Testis (tissue), 2 donors: ENCODE results near the gene MOV10.

ENCODE experiments used
- POLR2A ChIP-seq: fragments of 450-650 bp; IDR thresholded peaks from one replicate; pipeline ENCODE4 v1.6.1; 2017; ENCODE audit warnings: antibody characterized with exemption, mild to moderate bottlenecking, moderate library complexity
- TF ChIP-seq, protein P1 (sequence below), 3 experiments: fragments of 450-650 bp in 2 of 3; fragments of 200-600 bp in 1 of 3; sonication (generic) in 1 of 3; IDR thresholded peaks; one replicate each; pipeline ENCODE4 v1.5.1; 2016 to 2019; ENCODE audit warnings: antibody characterized with exemption in 3 of 3, mild to moderate bottlenecking in 2 of 3, moderate library complexity in 1 of 3

DNA sequence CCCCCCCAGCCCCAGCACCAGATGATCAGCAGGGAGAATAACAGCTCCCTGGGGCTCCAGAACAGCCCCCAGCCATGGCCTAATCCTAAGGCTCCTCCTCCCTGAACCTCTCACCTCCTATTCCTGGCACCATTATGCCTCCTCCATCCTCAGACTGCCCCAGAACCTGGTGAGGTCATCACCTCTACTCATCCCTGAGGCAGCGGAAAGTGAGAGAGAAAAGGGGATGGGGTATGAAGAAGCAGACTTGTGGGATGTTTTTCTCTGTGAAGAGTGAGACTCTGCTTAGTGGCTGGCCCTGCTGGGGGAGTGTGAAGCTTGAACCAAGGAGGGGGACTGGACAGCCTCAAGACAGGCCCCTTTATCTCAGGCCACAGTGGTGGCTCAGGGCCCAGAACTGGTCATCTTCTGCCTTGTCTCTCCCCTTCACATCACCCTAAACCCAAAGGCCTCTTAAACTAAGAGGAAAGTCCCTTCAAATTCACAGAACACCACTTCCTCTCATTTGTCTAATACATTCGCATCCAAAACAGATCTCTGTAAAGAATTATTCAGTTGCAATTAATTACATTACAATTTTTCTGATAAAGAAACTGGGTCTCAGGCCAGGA is 42.9 kb downstream of the MOV10 start:
- TF ChIP-seq, protein P1, sequence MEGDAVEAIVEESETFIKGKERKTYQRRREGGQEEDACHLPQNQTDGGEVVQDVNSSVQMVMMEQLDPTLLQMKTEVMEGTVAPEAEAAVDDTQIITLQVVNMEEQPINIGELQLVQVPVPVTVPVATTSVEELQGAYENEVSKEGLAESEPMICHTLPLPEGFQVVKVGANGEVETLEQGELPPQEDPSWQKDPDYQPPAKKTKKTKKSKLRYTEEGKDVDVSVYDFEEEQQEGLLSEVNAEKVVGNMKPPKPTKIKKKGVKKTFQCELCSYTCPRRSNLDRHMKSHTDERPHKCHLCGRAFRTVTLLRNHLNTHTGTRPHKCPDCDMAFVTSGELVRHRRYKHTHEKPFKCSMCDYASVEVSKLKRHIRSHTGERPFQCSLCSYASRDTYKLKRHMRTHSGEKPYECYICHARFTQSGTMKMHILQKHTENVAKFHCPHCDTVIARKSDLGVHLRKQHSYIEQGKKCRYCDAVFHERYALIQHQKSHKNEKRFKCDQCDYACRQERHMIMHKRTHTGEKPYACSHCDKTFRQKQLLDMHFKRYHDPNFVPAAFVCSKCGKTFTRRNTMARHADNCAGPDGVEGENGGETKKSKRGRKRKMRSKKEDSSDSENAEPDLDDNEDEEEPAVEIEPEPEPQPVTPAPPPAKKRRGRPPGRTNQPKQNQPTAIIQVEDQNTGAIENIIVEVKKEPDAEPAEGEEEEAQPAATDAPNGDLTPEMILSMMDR (IDR thresholded peaks at IDR 0.05): no peak
- TF ChIP-seq POLR2A: no peak
